GM23338 (cell line): ENCODE data around the gene MCTP1. TPM values are rescaled to one million over a fixed set of nuclear protein-coding genes. Genes with fewer than 3 reads are reported as not detected.

Experiments used
- ATAC-seq: fragments of 200-7000 bp; cut with Tn5 transposase; 3 replicates; pipeline ENCODE4 v1.9.1; 2020
- DNase-seq: peaks from one replicate; pipeline ENCODE4 v3.0.0-alpha.2; 2015; ENCODE audit warnings: low spot score
- H2AFZ ChIP-seq: fragments of 200-600 bp; sonication (generic); 2 replicates; pipeline ENCODE4 v1.8.0; 2016; ENCODE audit warnings: antibody characterized with exemption, mild to moderate bottlenecking, moderate library complexity
- H3F3A ChIP-seq: fragments of 200-600 bp; sonication (generic); replicated peaks from 2 replicates; pipeline ENCODE4 v1.8.0; 2017; ENCODE audit warnings: antibody characterized with exemption, mixed run types, low read depth
- H3K27ac ChIP-seq: fragments of 200-600 bp; sonication (generic); 2 replicates; pipeline ENCODE4 v1.6.1; 2016; ENCODE audit warnings: low read depth
- H3K27me3 ChIP-seq: fragments of 200-600 bp; sonication (generic); 2 replicates; pipeline ENCODE4 v1.8.0; 2016; ENCODE audit warnings: mild to moderate bottlenecking, mixed run types, moderate library complexity; ENCODE audit not compliant: insufficient read depth
- H3K36me3 ChIP-seq: fragments of 200-600 bp; sonication (generic); 2 replicates; pipeline ENCODE4 v1.8.0; 2016; ENCODE audit warnings: mild to moderate bottlenecking; ENCODE audit not compliant: insufficient read depth
- H3K4me1 ChIP-seq: fragments of 200-600 bp; sonication (generic); 2 replicates; pipeline ENCODE4 v1.8.0; 2016; ENCODE audit warnings: mild to moderate bottlenecking, moderate library complexity; ENCODE audit not compliant: insufficient read depth
- H3K4me2 ChIP-seq: fragments of 200-600 bp; sonication (generic); 2 replicates; pipeline ENCODE4 v1.7.1; 2017; ENCODE audit warnings: mixed run types
- H3K4me3 ChIP-seq: fragments of 200-600 bp; sonication (generic); 2 replicates; pipeline ENCODE4 v1.6.1; 2016; ENCODE audit warnings: mixed run types
- H3K79me2 ChIP-seq: fragments of 200-600 bp; sonication (generic); replicated peaks from 2 replicates; pipeline ENCODE4 v1.8.0; 2017; ENCODE audit warnings: mild to moderate bottlenecking; ENCODE audit not compliant: insufficient read depth
- H3K9me2 ChIP-seq: fragments of 200-600 bp; sonication (generic); 2 replicates; pipeline ENCODE4 v1.8.0; 2017; ENCODE audit not compliant: insufficient read depth
- H4K20me1 ChIP-seq: fragments of 200-600 bp; sonication (generic); replicated peaks from 2 replicates; pipeline ENCODE4 v1.8.0; 2017; ENCODE audit warnings: mild to moderate bottlenecking; ENCODE audit not compliant: insufficient read depth
- H3K27ac Mint-ChIP-seq: 2 replicates; pipeline ENCODE4 v1.8.0; 2020; ENCODE audit warnings: inconsistent platforms, mild to moderate bottlenecking, moderate library complexity, mixed read lengths
- H3K27me3 Mint-ChIP-seq: 3 replicates; pipeline ENCODE4 v1.8.0; 2022; ENCODE audit warnings: low read depth, mild to moderate bottlenecking, moderate library complexity, mixed read lengths, inconsistent platforms; ENCODE audit not compliant: insufficient read depth, poor library complexity
- H3K36me3 Mint-ChIP-seq: 3 replicates; pipeline ENCODE4 v1.8.0; 2021; ENCODE audit warnings: low read depth, mild to moderate bottlenecking, inconsistent platforms, moderate library complexity, mixed read lengths
- H3K4me1 Mint-ChIP-seq: 3 replicates; pipeline ENCODE4 v1.8.0; 2020; ENCODE audit warnings: mild to moderate bottlenecking, inconsistent platforms, mixed read lengths
- H3K4me3 Mint-ChIP-seq: 3 replicates; pipeline ENCODE4 v1.8.0; 2021; ENCODE audit warnings: moderate library complexity, mild to moderate bottlenecking, inconsistent platforms, mixed read lengths
- H3K9me3 Mint-ChIP-seq: 3 replicates; pipeline ENCODE4 v1.8.0; 2020; ENCODE audit warnings: moderate library complexity, mild to moderate bottlenecking, inconsistent platforms, mixed read lengths
- EZH2phosphoT487 ChIP-seq: fragments of 200-600 bp; sonication (generic); IDR thresholded peaks from one replicate; pipeline ENCODE4 v1.8.1; 2018; ENCODE audit warnings: antibody characterized with exemption; ENCODE audit not compliant: unreplicated experiment
- NANOG ChIP-seq: IDR thresholded peaks from 2 replicates; pipeline ENCODE4 v1.6.1; 2016; ENCODE audit warnings: antibody characterized with exemption, borderline replicate concordance
- POLR2AphosphoS5 ChIP-seq: IDR thresholded peaks from 2 replicates; pipeline ENCODE4 v1.6.1; 2016; ENCODE audit warnings: antibody characterized with exemption, low read depth
- STAT1 ChIP-seq: IDR thresholded peaks from one replicate; pipeline ENCODE4 v1.6.1; 2016; ENCODE audit warnings: antibody characterized with exemption; ENCODE audit not compliant: unreplicated experiment
- ZNF114 ChIP-seq: fragments of 250-450 bp; sonication (Bioruptor Pico); IDR thresholded peaks from 2 replicates; pipeline ENCODE4 v1.5.0; 2020; ENCODE audit warnings: mild to moderate bottlenecking, moderate library complexity
- ZNF331 ChIP-seq: fragments of 250-450 bp; sonication (Bioruptor Pico); IDR thresholded peaks from 2 replicates; pipeline ENCODE4 v1.5.0; 2020; ENCODE audit warnings: low read depth, mild to moderate bottlenecking, moderate library complexity
- ZNF462 ChIP-seq: fragments of 250-450 bp; sonication (Bioruptor Pico); IDR thresholded peaks from 2 replicates; pipeline ENCODE4 v1.5.0; 2020; ENCODE audit warnings: mild to moderate bottlenecking, moderate library complexity
- polyA plus RNA-seq: library from polyadenylated mRNA; unstranded; fragments of >200 nt; fragmentation: Nextera tagmentation; extraction: Ambion mirVana; gene quantifications from 2 replicates; pipeline ENCODE4 v1.2.1, GENCODE V29; 2016
- total RNA-seq: library from RNA; depleted of rRNA; stranded (reverse); fragments of >200 nt; shearing (Covaris generic); gene quantifications from 2 replicates; pipeline ENCODE4 v1.2.3, GENCODE V29; 2014
- TF ChIP-seq, protein P1 (sequence below): IDR thresholded peaks from 2 replicates; pipeline ENCODE4 v1.6.1; 2016; ENCODE audit warnings: antibody characterized with exemption

The MCTP1 gene
- total and polyA plus RNA-seq, 2 experiments from 2014 or later, result 3.7 to 4.2 TPM

DNA sequence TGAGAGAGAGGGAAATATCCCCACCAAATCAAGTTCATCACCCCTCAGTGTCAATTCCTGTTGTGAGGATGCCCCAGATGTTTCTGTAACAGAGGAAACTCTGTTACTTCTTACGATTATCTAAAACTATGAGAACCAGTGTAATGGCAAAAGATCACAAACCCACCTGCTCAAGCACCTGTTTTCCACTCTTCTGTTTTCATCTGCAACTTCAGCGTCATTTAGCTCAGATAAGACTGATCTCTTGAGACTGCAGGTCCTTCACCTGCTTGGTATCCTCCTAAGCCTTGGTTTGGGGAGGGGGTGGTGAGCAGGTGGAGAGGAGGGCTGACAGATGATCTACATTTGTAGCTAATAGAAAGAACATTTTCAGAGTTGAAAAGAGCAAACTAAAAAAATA lies 437.2 kb downstream of the MCTP1 start:
- Histone ChIP-seq H3K4me1 (peaks cover 10% of the 10 kb centered on the region), H3K4me3 (no peak overlapping the region), H3F3A (no peaks in the 10 kb centered on the region), H3K4me2 (no peak overlapping the region), H3K9me2 (no peaks in the 10 kb centered on the region), H2AFZ (no peak overlapping the region), H3K27me3 (no peaks in the 10 kb centered on the region), H3K79me2 (no peaks in the 10 kb centered on the region), H3K27ac (no peak overlapping the region), H4K20me1 (no peaks in the 10 kb centered on the region), H3K36me3 (no peaks in the 10 kb centered on the region)
- Mint-ChIP-seq H3K4me1 (peaks cover 24% of the 10 kb centered on the region), H3K27ac (no peak overlapping the region), H3K9me3 (no peaks in the 10 kb centered on the region), H3K27me3 (no peaks in the 10 kb centered on the region), H3K4me3 (no peak overlapping the region), H3K36me3 (no peaks in the 10 kb centered on the region)
- TF ChIP-seq NANOG, result no peak
- TF ChIP-seq ZNF114 (CRISPR knock-in tag), result no peak
- TF ChIP-seq, protein P1, sequence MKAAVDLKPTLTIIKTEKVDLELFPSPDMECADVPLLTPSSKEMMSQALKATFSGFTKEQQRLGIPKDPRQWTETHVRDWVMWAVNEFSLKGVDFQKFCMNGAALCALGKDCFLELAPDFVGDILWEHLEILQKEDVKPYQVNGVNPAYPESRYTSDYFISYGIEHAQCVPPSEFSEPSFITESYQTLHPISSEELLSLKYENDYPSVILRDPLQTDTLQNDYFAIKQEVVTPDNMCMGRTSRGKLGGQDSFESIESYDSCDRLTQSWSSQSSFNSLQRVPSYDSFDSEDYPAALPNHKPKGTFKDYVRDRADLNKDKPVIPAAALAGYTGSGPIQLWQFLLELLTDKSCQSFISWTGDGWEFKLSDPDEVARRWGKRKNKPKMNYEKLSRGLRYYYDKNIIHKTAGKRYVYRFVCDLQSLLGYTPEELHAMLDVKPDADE, result no peak
- no peak for TF ChIP-seq ZNF462 (CRISPR knock-in tag)
- TF ChIP-seq ZNF331 (CRISPR knock-in tag), result no peak
- no peak for TF ChIP-seq POLR2AphosphoS5
- no peak for TF ChIP-seq STAT1
- no peak for TF ChIP-seq EZH2phosphoT487
- ATAC-seq, result no peak
- DNase-seq, result no peak
